ENCODE measurements around the gene TENM4.
"Not testable (repeated sequence)": the region's sequence is repeated elsewhere in the genome, so short reads cannot be mapped to it uniquely, and the experiment has no call there.

TENM4 gene

DNA sequence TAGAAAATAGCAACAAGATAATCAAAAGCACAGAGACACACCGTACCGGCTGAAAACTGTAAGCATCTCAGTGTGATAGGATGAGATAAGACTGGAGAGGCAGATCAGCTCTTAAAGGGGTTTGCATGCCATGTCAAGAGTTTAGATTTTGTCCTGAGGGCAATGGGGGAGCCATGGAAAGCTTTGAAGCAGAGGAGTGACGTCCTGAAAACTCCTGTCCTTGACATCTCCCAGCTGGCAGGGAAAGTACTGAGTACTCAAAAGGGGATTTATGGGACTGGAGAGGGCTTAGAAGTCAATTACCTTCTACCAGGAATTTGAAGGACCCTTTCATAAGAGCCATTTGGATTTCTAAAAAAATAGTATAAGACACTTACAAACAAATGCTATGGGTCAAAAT lies 445.7 kb downstream of the TENM4 start:
- DNase-seq, result no peak

DNA sequence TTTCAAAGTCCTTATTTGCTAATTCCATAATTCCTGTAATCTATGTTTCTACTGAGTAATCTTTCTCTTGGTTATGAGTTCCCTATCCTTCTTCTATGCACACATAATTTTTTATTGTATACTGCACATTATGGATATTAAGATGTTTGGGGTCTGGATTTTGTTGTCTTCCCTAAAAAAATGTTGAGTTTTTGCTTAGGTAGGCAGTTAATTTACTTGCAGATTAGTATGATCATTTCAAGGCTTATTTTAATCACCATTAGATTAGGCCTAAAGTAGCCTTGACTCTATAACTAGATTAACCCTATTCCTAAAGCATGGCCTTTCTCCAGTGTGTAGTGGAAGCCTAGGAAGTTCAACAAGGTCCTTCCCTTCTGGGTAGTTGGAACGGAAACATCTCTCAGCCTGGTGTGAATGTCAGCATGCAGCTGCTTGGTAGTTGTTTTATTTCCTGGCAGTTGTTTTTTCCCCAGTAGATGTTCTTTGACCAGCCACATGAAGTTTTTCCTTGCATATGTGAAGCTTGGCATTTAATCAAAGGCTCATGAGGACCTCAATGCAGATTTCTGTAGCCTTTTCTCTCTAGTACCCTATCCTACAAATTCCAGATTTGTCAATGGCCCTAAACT lies 446.9 kb downstream of the TENM4 start:
- DNase-seq, result no peak

GRCh38 chr11:78991681-78992080 lies 449.1 kb downstream of the TENM4 start:
- DNase-seq, result no peak

DNA sequence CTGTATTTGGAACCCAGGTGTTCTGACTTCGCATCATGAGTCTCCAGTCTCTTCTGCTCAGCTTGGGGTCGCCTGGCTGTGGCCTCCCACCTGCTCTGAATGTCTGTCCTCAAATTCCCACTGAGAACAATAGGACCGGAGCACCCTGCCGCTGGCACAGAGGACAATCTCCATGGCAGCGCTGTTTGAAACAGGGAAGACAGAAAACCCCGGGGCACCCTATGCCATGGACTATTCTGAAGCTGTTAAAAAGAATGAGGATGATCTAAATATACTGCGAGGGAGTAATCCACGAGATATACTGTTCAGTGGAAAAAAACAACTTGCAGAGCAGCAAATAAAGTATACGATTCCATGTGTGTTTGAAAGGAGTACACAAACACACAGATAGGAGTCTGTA lies 450.6 kb downstream of the TENM4 start:
- DNase-seq, result no peak

DNA sequence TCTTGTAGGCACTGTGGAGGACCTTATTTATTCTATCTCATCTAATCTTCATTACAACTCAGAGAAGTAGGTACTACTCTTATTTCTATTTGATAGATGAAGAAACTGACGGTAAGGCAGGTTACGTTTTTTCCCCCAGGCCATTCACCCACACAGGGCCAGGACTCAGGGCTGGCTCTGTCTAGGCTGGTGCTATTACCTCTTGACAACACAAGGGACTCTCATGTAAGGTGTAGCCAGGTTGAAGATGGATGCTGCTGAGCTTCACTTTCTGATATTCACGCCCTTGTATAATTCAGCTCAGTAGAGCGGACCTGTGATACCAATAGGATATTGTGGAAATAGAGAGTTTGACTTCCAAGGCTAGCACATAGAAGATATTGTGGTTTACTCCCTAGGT lies 453.1 kb downstream of the TENM4 start:
- no peak for DNase-seq

GRCh38 chr11:78986305-78986704 lies 454.5 kb downstream of the TENM4 start:
- DNase-seq, result no peak

GRCh38 chr11:78985663-78986062 lies 455.2 kb downstream of the TENM4 start:
- no peak for DNase-seq

- no peak for DNase-seq
Measured at GRCh38 chr11:78982473-78982872, 458.4 kb downstream of the TENM4 start.

DNA sequence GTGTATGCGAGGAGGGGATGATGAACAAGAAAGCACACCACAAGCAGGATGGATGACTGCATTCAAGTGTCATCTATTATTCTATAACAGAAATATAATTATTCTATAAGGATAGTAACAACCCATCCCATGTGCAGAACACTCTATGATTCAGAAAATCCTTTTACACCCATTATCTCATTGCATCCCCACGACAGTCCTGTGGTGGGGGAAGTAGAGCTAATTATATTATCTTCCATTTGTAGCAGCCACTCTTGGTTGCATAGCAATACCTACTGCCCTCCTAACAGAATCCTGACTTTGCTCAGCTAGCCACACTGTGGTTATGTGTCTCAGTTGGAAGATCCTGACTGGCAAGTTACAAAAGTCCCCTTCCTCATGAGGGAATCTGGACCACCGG lies 459.7 kb downstream of the TENM4 start:
- DNase-seq, result no peak

DNA sequence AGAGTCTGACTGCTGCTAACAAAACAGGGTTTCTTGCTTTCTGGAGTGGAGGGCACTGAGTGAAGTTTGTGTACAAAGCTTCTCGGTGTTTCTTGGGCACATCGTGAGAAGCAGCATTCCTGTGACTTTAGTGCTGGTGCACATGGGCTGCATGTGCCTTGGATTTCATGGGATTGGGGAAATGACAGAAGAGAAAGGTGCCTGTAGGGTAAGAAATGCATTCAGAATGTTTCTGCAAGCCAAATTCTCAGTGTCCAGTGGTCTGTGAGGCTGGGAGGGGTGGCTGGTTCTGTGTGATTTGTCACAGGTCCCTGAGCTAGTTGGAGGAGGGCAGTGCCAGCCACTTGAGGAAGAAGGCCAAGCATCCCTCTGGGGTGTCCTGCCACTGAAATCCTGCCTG lies 462.0 kb downstream of the TENM4 start:
- no peak for DNase-seq

- not testable (repeated sequence) for DNase-seq
Measured at GRCh38 chr11:78977848-78978247, 463.0 kb downstream of the TENM4 start.

DNA sequence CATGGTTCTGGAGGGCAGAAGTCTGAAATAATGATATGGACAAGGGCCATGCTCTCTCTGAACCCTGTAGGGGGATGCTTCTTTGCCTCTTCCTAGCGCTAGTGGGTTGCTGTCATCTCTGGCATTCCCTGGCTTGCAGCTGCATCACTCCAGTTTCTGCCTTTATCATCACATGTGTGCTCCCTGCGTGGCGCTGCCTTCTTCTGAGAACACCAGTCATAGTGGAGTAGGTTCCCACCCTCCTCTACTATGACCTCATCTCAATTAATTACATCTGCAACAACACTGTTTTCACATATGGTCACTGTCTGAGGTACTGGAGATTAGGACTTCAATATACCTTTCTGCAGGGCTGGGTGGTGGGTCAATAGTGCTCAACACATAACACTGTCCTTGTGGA lies 463.8 kb downstream of the TENM4 start:
- no peak for DNase-seq

DNA sequence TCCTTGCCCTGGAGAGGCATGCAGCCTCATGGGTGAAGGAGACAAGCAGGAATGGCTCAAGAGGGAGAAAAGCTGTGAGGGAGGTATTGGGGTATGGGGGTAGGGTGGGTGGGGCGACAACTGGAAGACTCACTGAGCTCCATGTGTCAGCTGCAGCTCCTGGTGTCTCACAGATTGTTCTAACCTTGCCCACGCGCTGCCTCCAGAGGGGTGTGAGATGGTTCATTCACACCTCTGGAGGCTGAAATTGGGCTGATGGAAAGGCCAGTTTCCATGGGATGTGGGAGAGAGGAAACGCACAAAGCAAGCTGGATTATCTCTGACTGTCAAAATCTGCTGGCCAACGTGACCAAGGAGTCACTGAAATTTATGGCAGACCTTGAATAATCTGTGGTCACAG lies 465.7 kb downstream of the TENM4 start:
- no peak for DNase-seq

- no peak for DNase-seq
Measured at GRCh38 chr11:78973876-78974275, 467.0 kb downstream of the TENM4 start.

- DNase-seq, result no peak
Measured at GRCh38 chr11:78972590-78972989, 468.2 kb downstream of the TENM4 start.

GRCh38 chr11:78972177-78972576 lies 468.7 kb downstream of the TENM4 start:
- no peak for DNase-seq

- no peak for DNase-seq
Measured at GRCh38 chr11:78967811-78968210, 473.0 kb downstream of the TENM4 start.

DNA sequence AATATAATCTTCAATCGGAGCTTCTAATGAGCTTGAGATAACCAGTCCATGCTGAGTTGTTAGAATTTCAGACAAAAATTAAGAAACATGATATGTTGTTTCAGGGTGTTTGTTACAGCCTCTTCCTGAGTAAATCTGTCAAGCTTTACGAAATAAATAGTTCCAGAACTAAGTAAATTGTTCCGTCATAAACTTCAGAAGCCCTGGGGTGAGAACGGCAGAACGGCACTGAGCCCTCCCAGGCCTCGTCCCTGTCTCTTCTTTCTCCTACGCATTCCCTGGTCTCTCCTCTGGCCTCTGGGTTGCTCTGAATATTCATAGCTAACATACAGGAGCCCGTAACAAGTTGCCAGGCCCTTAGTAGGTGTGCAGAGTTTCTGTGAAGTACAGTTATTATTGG lies 475.4 kb downstream of the TENM4 start:
- no peak for DNase-seq

- DNase-seq, result no peak
Measured at GRCh38 chr11:78961937-78962701, 478.7 kb downstream of the TENM4 start.

DNA sequence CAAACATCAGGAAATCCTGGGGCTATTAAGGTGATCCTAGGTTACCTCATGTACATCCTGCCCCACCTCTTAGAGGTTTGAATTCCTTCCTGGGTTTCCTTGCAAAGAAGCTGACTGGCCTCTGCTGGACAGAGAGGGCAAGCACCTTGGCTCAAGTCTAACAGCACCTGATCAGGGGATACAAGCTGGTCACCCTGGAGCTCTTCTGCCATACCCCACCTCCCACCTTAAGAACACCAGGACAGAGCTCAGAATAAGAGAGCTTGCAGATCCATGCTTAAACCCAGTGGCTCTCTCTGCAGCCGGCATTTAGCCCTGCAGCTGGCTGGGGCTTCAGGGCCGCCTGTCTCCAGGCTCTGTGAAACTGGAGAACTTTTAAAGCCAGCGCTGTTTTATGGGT lies 479.6 kb downstream of the TENM4 start:
- DNase-seq, result no peak

GRCh38 chr11:78958444-78958843 lies 482.4 kb downstream of the TENM4 start:
- DNase-seq, result no peak

DNA sequence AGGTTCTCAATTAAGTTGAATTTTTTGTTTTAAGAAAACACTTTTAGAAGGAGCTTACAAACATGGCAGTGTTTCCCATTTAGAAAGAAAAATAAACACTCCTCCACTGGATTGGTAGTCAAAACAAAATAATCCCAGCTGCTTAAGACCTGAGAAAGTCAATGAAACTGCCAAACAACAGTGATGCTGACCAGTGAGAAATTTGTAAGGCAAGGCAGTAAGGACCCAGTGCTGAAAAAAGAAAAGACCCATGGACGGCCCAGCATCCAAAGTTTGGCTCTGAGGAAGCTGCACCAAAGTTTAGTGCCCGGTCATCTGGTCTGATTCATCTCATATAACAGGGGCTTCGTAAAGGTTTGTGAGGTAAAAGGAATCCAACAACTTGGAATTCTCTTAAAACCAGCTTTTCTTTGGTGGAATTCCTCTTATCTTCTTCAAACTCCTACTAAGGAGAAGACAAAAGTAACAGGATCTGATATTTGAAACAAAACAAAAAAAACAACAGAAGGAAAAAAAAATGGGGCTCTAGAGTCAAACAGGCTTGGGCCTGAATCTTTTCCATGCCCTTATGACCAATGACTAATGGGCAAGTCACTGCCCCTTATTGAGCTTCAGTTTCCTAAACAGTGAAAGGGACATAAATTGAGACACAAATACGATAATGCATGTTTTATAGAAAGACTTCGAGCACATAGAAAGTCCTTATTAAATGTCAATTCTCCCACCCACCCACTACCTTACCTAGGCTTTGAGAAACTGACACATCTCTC lies 483.2 kb downstream of the TENM4 start:
- DNase-seq, result no peak

- no peak for DNase-seq
Measured at GRCh38 chr11:78954696-78955095, 486.1 kb downstream of the TENM4 start.

DNA sequence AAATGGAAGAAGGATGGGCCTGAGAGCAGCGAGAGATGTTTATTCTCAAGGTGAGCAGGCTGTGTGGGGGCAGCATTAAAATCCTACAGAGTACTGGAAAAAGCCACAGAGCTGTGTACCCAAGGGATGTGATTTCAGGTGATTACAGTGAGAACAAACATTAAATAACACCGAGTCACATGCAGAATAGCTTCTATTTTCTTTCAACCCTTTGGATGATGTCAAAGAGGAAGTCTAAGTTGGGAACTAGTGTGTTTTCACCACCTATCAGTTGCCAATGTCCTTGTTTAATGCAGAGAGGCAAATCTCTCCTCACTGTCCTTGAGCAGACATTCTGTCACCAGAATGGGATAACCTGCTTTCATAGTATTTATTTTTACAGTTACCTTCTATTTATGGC lies 486.6 kb downstream of the TENM4 start:
- DNase-seq, result no peak

All from activated CD4-positive, CD25-positive, alpha-beta regulatory T cell treated with anti-CD3 and anti-CD28 coated beads, Interleukin-2, amount 50 U/mL, for 72 hours (primary cell).